ENCODE measurements around the gene THRSP. TPM values are rescaled to one million over a fixed set of nuclear protein-coding genes. Genes with fewer than 3 reads are reported as not detected.

Gene THRSP
- total RNA-seq, 1 donor from 2014 or later = not detected

DNA sequence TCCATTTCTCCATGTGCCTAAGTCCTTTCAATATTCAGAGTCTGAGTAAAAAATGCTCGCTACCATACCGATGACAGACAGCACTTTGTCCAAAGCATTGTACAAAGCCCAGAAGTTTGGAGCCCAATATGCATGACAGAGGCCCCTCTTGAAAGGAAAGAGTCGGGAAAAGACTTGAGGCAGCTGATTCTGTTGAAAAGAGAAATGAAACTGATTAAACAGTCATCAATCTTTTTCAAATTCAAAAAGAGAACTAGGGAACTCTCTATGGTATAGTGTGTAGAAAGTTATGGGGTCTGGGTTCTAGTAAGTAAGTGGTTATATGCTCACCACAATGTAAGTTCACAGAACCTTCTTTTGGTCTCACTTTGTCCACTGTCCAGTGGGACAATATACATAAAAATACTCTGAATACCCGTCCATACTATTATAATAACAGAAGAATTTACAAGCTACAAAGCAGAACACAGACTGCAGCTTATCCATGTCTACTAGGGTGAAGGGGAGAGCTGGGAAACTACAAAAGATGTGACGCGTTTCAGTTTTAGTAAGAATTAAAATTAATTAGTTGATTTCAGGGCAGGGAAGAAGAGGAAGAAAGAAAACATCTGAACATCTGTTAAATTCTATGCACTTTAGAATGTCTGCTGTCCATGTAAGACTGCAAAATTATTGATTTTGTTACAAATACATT is 49.1 kb downstream of the THRSP start:
- Histone ChIP-seq H3K36me3 (peaks cover 0 to 30% of the 10 kb centered on the region in 2 donors), H3K9me3 (no peaks in the 10 kb centered on the region), H3K4me1 (no peaks in the 10 kb centered on the region), H3K4me3 (no peak overlapping the region), H3K27me3 (no peaks in the 10 kb centered on the region), H3K27ac (no peak overlapping the region)
- no peak for DNase-seq (ENCODE audit: extremely low spot score in 2 of 2)
- intact Hi-C loops (cut with DNase I) = no loop called here
- TF ChIP-seq, protein P1, sequence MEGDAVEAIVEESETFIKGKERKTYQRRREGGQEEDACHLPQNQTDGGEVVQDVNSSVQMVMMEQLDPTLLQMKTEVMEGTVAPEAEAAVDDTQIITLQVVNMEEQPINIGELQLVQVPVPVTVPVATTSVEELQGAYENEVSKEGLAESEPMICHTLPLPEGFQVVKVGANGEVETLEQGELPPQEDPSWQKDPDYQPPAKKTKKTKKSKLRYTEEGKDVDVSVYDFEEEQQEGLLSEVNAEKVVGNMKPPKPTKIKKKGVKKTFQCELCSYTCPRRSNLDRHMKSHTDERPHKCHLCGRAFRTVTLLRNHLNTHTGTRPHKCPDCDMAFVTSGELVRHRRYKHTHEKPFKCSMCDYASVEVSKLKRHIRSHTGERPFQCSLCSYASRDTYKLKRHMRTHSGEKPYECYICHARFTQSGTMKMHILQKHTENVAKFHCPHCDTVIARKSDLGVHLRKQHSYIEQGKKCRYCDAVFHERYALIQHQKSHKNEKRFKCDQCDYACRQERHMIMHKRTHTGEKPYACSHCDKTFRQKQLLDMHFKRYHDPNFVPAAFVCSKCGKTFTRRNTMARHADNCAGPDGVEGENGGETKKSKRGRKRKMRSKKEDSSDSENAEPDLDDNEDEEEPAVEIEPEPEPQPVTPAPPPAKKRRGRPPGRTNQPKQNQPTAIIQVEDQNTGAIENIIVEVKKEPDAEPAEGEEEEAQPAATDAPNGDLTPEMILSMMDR (IDR thresholded peaks at IDR 0.05) = no peak
- TF ChIP-seq POLR2AphosphoS5 (IDR thresholded peaks at IDR 0.05; ENCODE audit: insufficient read depth in 1 of 2, low read depth in 1 of 2) (no peak), POLR2A (IDR thresholded peaks at IDR 0.05) (no peak)

Other genes starting within 250 kb of the THRSP start
- 60.4 TPM for gene RSF1, start 243.1 kb upstream of the THRSP start, total RNA-seq
- gene AAMDC, start 242.7 kb upstream of the THRSP start, total RNA-seq = 18.2 TPM
- gene INTS4, start 69.2 kb upstream of the THRSP start, total RNA-seq = 41.0 TPM
- gene KCTD14, start 40.6 kb upstream of the THRSP start, total RNA-seq = 2.9 TPM
- 106 TPM for gene NDUFC2, start 16.0 kb downstream of the THRSP start, total RNA-seq
- gene ALG8, start 75.8 kb downstream of the THRSP start, total RNA-seq = 20.9 TPM
- gene KCTD21, start 124.8 kb downstream of the THRSP start, total RNA-seq = 8.6 TPM
- 11.8 TPM for gene USP35, start 125.1 kb downstream of the THRSP start, total RNA-seq

Measured in vagina (tissue), 2 donors.